Adrenal gland (tissue), 5 donors: ENCODE results near the gene GTPBP3.

Experiments used
- POLR2A ChIP-seq, 2 donors: fragments of 450-650 bp; IDR thresholded peaks; one replicate each; pipeline ENCODE4 v1.6.1; 2017; ENCODE audit warnings: antibody characterized with exemption in 2 of 2, mild to moderate bottlenecking in 2 of 2, moderate library complexity in 1 of 2
- TF ChIP-seq, protein P1 (sequence below), 6 experiments: fragments of 450-650 bp in 4 of 6; fragments of 200-600 bp in 2 of 6; sonication (generic) in 1 of 6; IDR thresholded peaks; 1 replicate in 5 of 6; 2 replicates in 1 of 6; pipeline versions ENCODE4 v1.5.1 to v1.8.0; 2016 to 2021; ENCODE audit warnings: antibody characterized with exemption in 6 of 6, mild to moderate bottlenecking in 2 of 6, moderate library complexity in 1 of 6
- donor health status: DM: no; HTN: no; CAD: no.

DNA sequence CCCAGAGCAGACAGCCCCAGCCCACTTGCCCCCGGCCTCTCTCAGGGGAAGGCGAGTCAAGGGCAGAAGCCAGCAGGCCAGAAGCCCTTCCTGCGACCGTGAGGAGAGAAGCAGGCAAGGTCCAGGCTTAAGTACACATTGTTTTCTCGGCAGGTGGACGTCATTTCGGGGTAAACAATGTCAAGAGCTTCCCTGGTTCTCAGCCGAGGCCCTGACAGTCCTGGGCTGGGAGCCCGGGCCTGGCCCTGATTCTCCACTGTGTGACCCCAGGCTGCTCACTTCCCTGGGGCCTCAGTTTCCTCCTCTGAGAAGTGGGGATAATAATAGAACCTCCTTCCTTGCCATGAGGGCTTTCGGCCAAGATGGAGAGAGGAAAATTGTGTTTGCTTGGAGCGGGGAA, 20.4 kb downstream of the GTPBP3 start:
- TF ChIP-seq, protein P1, sequence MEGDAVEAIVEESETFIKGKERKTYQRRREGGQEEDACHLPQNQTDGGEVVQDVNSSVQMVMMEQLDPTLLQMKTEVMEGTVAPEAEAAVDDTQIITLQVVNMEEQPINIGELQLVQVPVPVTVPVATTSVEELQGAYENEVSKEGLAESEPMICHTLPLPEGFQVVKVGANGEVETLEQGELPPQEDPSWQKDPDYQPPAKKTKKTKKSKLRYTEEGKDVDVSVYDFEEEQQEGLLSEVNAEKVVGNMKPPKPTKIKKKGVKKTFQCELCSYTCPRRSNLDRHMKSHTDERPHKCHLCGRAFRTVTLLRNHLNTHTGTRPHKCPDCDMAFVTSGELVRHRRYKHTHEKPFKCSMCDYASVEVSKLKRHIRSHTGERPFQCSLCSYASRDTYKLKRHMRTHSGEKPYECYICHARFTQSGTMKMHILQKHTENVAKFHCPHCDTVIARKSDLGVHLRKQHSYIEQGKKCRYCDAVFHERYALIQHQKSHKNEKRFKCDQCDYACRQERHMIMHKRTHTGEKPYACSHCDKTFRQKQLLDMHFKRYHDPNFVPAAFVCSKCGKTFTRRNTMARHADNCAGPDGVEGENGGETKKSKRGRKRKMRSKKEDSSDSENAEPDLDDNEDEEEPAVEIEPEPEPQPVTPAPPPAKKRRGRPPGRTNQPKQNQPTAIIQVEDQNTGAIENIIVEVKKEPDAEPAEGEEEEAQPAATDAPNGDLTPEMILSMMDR (IDR thresholded peaks at IDR 0.05), result no peak
- TF ChIP-seq POLR2A (IDR thresholded peaks at IDR 0.05), result no peak
